ENCODE results near the gene OCIAD2.

DNA sequence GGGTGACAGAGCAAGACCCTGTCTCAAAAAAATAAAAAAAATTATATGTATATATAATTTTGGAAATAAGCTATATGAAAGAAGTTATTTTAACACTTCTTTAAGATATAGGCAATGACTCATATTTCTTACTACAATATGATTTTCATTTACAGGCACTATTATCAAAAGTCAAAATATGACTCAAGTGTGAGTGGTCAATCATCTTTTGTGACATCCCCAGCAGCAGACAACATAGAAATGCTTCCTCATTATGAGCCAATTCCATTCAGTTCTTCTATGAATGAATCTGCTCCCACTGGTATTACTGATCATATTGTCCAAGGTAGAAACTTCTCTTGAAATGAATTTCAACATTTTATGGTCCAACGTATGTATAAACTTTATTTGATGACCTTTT is 54.9 kb downstream of the OCIAD2 start:
- TF ChIP-seq, protein P1, sequence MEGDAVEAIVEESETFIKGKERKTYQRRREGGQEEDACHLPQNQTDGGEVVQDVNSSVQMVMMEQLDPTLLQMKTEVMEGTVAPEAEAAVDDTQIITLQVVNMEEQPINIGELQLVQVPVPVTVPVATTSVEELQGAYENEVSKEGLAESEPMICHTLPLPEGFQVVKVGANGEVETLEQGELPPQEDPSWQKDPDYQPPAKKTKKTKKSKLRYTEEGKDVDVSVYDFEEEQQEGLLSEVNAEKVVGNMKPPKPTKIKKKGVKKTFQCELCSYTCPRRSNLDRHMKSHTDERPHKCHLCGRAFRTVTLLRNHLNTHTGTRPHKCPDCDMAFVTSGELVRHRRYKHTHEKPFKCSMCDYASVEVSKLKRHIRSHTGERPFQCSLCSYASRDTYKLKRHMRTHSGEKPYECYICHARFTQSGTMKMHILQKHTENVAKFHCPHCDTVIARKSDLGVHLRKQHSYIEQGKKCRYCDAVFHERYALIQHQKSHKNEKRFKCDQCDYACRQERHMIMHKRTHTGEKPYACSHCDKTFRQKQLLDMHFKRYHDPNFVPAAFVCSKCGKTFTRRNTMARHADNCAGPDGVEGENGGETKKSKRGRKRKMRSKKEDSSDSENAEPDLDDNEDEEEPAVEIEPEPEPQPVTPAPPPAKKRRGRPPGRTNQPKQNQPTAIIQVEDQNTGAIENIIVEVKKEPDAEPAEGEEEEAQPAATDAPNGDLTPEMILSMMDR (conservative IDR thresholded peaks at IDR 0.05; ENCODE audit: low read depth, low read length): no peak
- TF ChIP-seq EZH2 (IDR thresholded peaks at IDR 0.05; ENCODE audit: low read length, unreplicated experiment): no peak
